NCI-H2227 treated with DMSO at 0.1 percent for 48 hours (cell line): Measurements from ENCODE around the gene SMIM27.
A peak's percentile ranks its signal among the peaks of the same experiment; 100 is the strongest.

ENCODE experiments used
- DNase-seq: peaks from one replicate; lab custom pipeline; 2025; lab: John Stamatoyannopoulos, UW

The SMIM27 gene

DNA sequence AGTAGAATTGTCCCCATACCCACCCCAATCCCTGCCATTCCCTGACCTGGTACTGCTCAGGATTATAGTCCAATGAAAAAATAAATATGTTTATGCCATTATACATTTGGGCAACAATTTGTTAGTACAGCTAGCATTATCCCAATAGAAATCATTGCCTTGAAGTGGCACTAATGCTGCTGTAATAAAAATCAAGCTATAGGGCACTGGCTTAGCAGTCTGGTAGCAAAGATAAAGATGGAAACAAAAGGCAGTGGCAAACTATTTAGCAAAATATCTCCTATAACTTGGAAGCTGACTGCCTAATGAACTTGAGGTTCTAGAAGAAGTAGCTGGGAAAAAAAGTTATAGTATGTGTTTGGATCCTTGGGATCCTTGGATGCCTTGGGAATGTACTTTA, 2.5 kb downstream of the SMIM27 start:
- DNase-seq, result no peak

DNA sequence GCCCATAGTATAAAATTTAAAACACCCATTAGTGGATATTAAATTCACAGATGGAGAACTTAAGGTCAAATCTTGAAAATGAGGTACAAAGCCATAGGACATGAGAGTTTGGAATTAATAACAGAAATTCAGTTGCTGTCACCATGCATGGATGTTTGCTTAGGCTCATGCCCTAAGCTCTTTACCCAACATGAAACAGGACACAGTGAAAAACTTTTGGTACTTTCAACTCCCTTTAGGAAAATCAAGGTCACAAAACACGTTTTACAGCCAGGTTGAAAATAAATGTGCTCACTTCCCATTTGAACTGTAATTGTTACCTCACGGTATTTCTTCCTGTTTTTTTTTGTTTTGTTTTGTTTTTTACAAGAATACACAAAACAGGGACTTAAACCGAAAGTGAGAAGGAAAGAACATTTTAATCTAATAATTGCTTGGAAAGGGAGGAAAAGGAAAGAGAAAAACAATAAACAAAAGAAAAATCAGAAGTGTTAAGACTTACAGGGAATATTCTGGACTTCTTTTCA, 6.3 kb downstream of the SMIM27 start:
- no peak for DNase-seq

GRCh38 chr9:32565967-32566366, 13.8 kb downstream of the SMIM27 start:
- DNase-seq, result no peak

- DNase-seq, result no peak
Observed at GRCh38 chr9:32566770-32567169, 14.6 kb downstream of the SMIM27 start.

- no peak for DNase-seq
Observed at GRCh38 chr9:32570262-32570661, 18.1 kb downstream of the SMIM27 start.

GRCh38 chr9:32571969-32572899, 20.1 kb downstream of the SMIM27 start:
- peak; percentile 40 for DNase-seq

GRCh38 chr9:32572900-32573523, 20.9 kb downstream of the SMIM27 start, which contains the start of gene NDUFB6:
Gene NDUFB6, minus strand, starts transcription at chr9:32573159. Its CDS starts 99 bp downstream, at chr9:32573060.
- DNase-seq, result peak; percentile 89

- DNase-seq, result no peak
Observed at GRCh38 chr9:32573821-32574220, 21.7 kb downstream of the SMIM27 start.

GRCh38 chr9:32574858-32575257, 22.7 kb downstream of the SMIM27 start:
- DNase-seq, result no peak

- DNase-seq, result no peak
Observed at GRCh38 chr9:32577316-32577715, 25.2 kb downstream of the SMIM27 start.

- no peak for DNase-seq
Observed at GRCh38 chr9:32578976-32579375, 26.8 kb downstream of the SMIM27 start.

DNA sequence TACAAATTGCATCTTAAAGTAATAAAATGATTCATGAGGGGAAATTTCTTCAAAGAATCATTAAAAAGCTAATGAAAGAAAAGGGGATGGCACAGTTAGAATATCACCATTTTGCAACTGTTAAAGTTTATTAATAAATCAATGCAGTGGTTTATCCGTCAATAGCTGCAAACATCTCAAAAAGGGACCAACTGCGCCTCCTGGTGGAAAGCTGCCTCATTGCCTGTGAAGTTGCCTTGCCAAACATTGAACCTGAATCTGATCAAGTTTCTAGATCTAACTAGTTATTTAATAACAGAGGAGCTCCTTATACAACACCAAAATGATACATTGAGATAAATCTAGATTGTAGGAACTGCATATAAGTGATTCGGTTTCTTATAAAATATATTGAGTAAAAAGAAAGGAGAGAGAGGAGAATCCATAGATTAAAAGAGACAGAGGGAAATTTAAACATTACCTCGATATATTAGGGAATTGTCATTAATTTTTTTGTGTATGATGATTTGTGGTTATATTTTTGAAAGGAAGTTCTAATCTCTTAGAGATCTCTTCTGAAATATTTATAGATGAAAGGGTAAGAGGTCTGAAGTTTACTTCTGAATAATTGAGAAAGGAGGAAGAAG, 27.7 kb downstream of the SMIM27 start:
- DNase-seq, result peak; percentile 6

DNA sequence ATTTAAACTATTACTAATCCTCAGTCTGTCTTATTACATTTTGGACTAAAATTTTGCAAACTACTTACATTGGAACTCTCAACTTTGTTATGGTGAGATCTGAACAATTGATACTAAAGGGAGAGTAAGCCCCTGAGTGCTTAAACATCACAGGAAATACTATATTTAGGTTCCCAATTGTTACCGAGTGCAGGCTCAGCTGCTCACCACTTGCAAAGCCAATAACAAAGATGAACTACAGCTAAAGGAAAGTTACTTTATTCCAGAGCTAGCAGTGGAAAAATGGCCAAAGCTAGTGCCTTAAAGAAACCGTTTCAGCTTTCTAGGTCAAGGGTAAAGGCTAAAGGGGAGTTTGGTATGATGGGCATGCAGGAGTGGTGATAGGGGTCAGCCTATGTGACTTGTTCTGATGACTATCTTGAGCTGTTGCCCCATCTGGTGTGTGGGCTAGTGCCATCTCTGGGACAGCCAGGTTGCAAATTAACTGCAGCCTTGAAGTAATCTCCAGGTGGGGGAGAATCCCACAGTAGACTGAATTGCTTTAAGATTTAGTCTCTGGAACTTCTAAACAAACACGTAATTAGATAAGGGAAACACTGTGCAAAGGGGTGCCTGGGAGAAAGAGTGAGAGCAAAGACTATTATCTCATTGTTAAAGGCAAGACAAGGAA, 28.6 kb downstream of the SMIM27 start:
- DNase-seq, result no peak

- no peak for DNase-seq
Observed at GRCh38 chr9:32581512-32582143, 29.5 kb downstream of the SMIM27 start.

DNA sequence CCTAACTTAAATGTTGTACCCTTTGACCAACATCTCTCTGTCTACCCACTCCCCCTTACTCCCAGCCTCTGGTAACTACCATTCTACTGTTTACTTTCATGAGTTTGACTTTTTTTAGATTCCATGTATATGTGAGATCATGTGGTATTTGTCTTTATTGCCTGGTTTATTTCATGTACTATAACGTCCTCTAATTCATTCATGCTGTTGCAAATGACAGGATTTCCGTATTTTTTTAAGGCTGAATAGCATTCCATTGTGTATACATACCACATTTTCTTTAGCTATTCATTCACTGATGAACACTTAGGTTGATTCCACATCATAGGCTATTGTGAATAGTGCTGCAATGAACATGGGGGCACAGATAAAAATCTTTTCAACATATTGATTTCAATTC, 32.7 kb downstream of the SMIM27 start:
- no peak for DNase-seq

DNA sequence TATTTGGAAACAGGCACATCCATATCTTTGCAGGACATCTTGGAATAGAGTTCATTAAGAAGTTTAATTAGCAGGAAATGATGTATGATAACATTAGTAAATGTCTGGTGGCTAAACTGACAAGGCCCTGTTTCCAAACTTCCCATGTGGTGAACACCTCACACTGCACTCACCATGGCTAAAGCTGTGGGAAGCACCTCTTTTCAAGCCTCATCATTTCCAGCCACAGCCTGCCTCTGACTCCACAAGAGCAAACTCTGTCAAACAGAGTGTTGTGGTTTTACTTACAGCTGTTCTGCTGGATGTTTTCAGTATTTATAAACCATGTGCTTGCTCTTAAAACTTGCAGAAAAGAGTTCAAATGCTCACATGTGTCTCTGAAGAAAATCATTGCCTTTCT, 35.8 kb downstream of the SMIM27 start:
- no peak for DNase-seq

GRCh38 chr9:32589083-32589723, 37.1 kb downstream of the SMIM27 start:
- no peak for DNase-seq

DNA sequence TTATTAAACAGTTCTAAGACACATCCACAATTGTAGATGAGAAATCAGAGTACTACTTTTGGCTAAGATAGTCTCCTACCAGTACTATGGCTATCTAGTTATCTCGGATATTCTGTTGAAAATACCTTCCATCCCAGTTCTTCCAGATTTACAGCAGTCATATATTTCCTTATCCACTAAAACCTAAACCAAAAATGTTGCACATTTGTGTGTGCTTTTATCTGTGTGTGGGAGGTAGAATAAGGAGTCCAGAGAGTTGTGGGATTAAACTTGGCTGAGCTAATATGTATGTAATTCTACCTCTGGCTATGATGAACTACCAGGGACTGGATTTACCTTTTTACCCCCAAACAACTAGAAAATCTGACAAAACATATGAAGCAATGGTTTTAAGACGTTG, 38.3 kb downstream of the SMIM27 start:
- DNase-seq, result no peak

- no peak for DNase-seq
Observed at GRCh38 chr9:32590898-32591297, 38.8 kb downstream of the SMIM27 start.

DNA sequence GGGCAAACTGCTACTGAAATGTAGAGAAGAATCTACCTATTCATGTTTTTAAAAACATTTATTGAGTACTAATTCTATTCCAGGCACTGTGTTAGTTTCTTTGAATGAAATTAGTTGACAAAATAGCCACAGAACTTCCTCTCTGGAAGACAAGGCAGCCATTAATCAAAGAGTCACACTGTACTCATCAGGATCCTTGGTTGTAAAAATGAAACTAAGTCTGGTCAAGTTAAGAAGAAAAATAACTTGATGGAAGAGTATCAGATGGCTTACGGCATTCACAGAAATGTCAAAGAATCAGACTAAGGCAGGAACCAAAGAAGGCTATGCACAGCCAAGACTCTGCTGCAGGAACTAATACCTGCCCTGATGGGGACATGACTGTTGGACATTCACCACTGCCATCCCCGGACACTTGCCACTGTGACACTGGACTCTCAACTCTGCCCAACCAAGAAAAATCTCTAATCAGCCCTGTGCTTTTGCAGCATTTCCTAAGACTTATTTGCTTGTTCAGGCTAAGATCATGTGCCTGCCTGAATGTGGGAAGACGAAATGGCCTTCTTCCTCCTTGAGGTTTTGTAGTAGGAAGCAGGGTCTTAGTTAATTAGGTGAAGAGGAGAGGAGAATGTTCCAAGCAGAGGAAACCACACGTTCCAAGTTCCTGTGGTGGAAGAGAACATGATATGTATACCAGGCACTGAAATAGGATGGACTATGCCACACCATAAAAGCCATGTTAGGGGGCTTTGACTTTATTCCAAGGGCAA, 44.2 kb downstream of the SMIM27 start:
- DNase-seq, result no peak
